ENCODE results near the gene CORT. TPM values are rescaled to one million over a fixed set of nuclear protein-coding genes. Genes with fewer than 3 reads are reported as not detected.
A peak's percentile ranks its signal among the peaks of the same experiment; 100 is the strongest.
"Not testable (repeated sequence)": the region's sequence is repeated elsewhere in the genome, so short reads cannot be mapped to it uniquely, and the experiment has no call there.

The CORT gene
- polyA plus RNA-seq (2013, experiment 1 of 2; ENCODE audit: insufficient read length): 0.16 TPM
- not detected for polyA plus RNA-seq (2013, experiment 2 of 2; ENCODE audit: insufficient read length)

GRCh38 chr1:10449751-10450150 lies at the start of gene CORT:
Gene CORT, plus strand, starts transcription at chr1:10450031. Its CDS starts 193 bp downstream, at chr1:10450224.
- no peak for DNase-seq

GRCh38 chr1:10401281-10401680 lies 48.5 kb upstream of the CORT start:
- DNase-seq: peak; percentile 75

- DNase-seq: no peak
Measured at GRCh38 chr1:10402729-10403274, 47.0 kb upstream of the CORT start.

GRCh38 chr1:10407201-10407600 lies 42.6 kb upstream of the CORT start:
- no peak for DNase-seq

GRCh38 chr1:10415211-10415930 lies 34.5 kb upstream of the CORT start:
- DNase-seq: peak; percentile 70

- DNase-seq: not testable (repeated sequence)
Measured at GRCh38 chr1:10415967-10416366, 33.9 kb upstream of the CORT start.

GRCh38 chr1:10418741-10419140 lies 31.1 kb upstream of the CORT start:
- not testable (repeated sequence) for DNase-seq

GRCh38 chr1:10419351-10419750 lies 30.5 kb upstream of the CORT start:
- no peak for DNase-seq

- no peak for DNase-seq
Measured at GRCh38 chr1:10421637-10422036, 28.2 kb upstream of the CORT start.

GRCh38 chr1:10424034-10424433 lies 25.8 kb upstream of the CORT start:
- DNase-seq: peak; percentile 30

GRCh38 chr1:10424651-10425050 lies 25.2 kb upstream of the CORT start:
- no peak for DNase-seq

GRCh38 chr1:10425826-10426534 lies 23.9 kb upstream of the CORT start:
- not testable (repeated sequence) for DNase-seq

GRCh38 chr1:10426535-10426848 lies 23.3 kb upstream of the CORT start:
- DNase-seq: not testable (repeated sequence)

GRCh38 chr1:10428984-10429383 lies 20.8 kb upstream of the CORT start:
- no peak for DNase-seq

GRCh38 chr1:10429868-10430215 lies 20.0 kb upstream of the CORT start:
- no peak for DNase-seq

GRCh38 chr1:10430216-10431069 lies 19.4 kb upstream of the CORT start, which contains the start of gene CENPS:
Gene CENPS, plus strand, starts transcription at chr1:10430433. Its CDS starts 85 bp downstream, at chr1:10430518.
- DNase-seq: peak; percentile 88

GRCh38 chr1:10431070-10431730 lies 18.6 kb upstream of the CORT start:
- DNase-seq: no peak

- no peak for DNase-seq
Measured at GRCh38 chr1:10432910-10433700, 16.7 kb upstream of the CORT start.

GRCh38 chr1:10433790-10434189 lies 16.0 kb upstream of the CORT start:
- no peak for DNase-seq

GRCh38 chr1:10434590-10434989 lies 15.2 kb upstream of the CORT start:
- no peak for DNase-seq

GRCh38 chr1:10437052-10437451 lies 12.8 kb upstream of the CORT start:
- no peak for DNase-seq
